Peyer's patch (tissue), 4 donors: ENCODE measurements around the gene PPFIBP2.

Experiments used
- POLR2A ChIP-seq, 2 donors: fragments of 450-650 bp; IDR thresholded peaks; one replicate each; pipeline ENCODE4 v1.5.1; 2017; ENCODE audit warnings: antibody characterized with exemption in 2 of 2, mild to moderate bottlenecking in 2 of 2, moderate library complexity in 2 of 2
- TF ChIP-seq, protein P1 (sequence below), 6 experiments: fragments of 450-650 bp in 4 of 6; fragments of 200-600 bp in 2 of 6; sonication (generic) in 1 of 6; IDR thresholded peaks; one replicate each; pipeline ENCODE4 v1.5.1; 2017 to 2019; ENCODE audit warnings: antibody characterized with exemption in 6 of 6, mild to moderate bottlenecking in 3 of 6, moderate library complexity in 1 of 6

GRCh38 chr11:7687386-7687785 lies 173.6 kb downstream of the PPFIBP2 start:
- no peak for TF ChIP-seq POLR2A (IDR thresholded peaks at IDR 0.05)
- TF ChIP-seq, protein P1, sequence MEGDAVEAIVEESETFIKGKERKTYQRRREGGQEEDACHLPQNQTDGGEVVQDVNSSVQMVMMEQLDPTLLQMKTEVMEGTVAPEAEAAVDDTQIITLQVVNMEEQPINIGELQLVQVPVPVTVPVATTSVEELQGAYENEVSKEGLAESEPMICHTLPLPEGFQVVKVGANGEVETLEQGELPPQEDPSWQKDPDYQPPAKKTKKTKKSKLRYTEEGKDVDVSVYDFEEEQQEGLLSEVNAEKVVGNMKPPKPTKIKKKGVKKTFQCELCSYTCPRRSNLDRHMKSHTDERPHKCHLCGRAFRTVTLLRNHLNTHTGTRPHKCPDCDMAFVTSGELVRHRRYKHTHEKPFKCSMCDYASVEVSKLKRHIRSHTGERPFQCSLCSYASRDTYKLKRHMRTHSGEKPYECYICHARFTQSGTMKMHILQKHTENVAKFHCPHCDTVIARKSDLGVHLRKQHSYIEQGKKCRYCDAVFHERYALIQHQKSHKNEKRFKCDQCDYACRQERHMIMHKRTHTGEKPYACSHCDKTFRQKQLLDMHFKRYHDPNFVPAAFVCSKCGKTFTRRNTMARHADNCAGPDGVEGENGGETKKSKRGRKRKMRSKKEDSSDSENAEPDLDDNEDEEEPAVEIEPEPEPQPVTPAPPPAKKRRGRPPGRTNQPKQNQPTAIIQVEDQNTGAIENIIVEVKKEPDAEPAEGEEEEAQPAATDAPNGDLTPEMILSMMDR (IDR thresholded peaks at IDR 0.05): no peak
